SU-DHL-6 (cell line): ENCODE measurements around the gene PTPN20.

ENCODE experiments used
- H2AFZ ChIP-seq: fragments of 200-600 bp; sonication (generic); 2 replicates; pipeline ENCODE4 v1.6.1; 2014; ENCODE audit warnings: low read depth, mild to moderate bottlenecking, moderate library complexity, mixed read lengths, antibody characterized with exemption, low read length; ENCODE audit not compliant: severe bottlenecking
- H3F3A ChIP-seq: fragments of 200-600 bp; shearing (Covaris generic); 2 replicates; pipeline ENCODE4 v1.6.0; 2016; ENCODE audit warnings: antibody characterized with exemption, mild to moderate bottlenecking; ENCODE audit not compliant: insufficient read depth
- H3K27ac ChIP-seq: fragments of 200-600 bp; sonication (generic); 2 replicates; pipeline ENCODE4 v1.5.1; 2016; ENCODE audit warnings: low read depth, mild to moderate bottlenecking, low read length, moderate library complexity, mixed read lengths
- H3K27me3 ChIP-seq: fragments of 200-600 bp; sonication (generic), shearing (Covaris generic); 2 replicates; pipeline ENCODE4 v1.6.0; 2014; ENCODE audit warnings: mild to moderate bottlenecking, low read length
- H3K36me3 ChIP-seq: fragments of 200-600 bp; sonication (generic); 2 replicates; pipeline ENCODE4 v1.6.1; 2014; ENCODE audit warnings: mild to moderate bottlenecking, low read length, mixed read lengths
- H3K4me2 ChIP-seq: fragments of 300-600, 200-600 bp; shearing (Covaris generic), sonication (generic); 2 replicates; pipeline ENCODE4 v1.6.0; 2014; ENCODE audit warnings: low read length, low read depth, mild to moderate bottlenecking; ENCODE audit not compliant: poor library complexity, severe bottlenecking
- H3K4me3 ChIP-seq: fragments of 200-600 bp; sonication (generic); 2 replicates; pipeline ENCODE4 v1.5.1; 2014; ENCODE audit warnings: antibody characterized with exemption, low read length, mild to moderate bottlenecking, mixed read lengths; ENCODE audit not compliant: insufficient read depth, poor library complexity, severe bottlenecking
- H3K79me2 ChIP-seq: fragments of 200-600 bp; sonication (generic); 2 replicates; pipeline ENCODE4 v1.6.1; 2014; ENCODE audit warnings: mild to moderate bottlenecking, low read length, moderate library complexity; ENCODE audit not compliant: insufficient read depth
- H3K9ac ChIP-seq: fragments of 200-600 bp; sonication (generic); 2 replicates; pipeline ENCODE4 v1.7.0; 2014; ENCODE audit warnings: mild to moderate bottlenecking, low read length
- H3K9me2 ChIP-seq: fragments of 200-600 bp; sonication (generic); replicated peaks from 2 replicates; pipeline ENCODE4 v1.6.1; 2014; ENCODE audit warnings: low read length; ENCODE audit not compliant: insufficient read depth
- H3K9me3 ChIP-seq: fragments of 200-600 bp; sonication (generic); 2 replicates; pipeline ENCODE4 v1.6.1; 2014; ENCODE audit warnings: low read length, mixed read lengths; ENCODE audit not compliant: insufficient read depth
- H4K20me1 ChIP-seq: fragments of 200-600 bp; sonication (generic); 2 replicates; pipeline ENCODE4 v1.6.1; 2014; ENCODE audit warnings: low read depth, mild to moderate bottlenecking, antibody characterized with exemption, low read length, moderate library complexity, mixed read lengths
- EZH2phosphoT487 ChIP-seq: fragments of 200-600 bp; sonication (generic), shearing (Covaris generic); conservative IDR thresholded peaks from 2 replicates; pipeline ENCODE4 v1.6.1; 2018; ENCODE audit warnings: mild to moderate bottlenecking, antibody characterized with exemption, low read length, moderate library complexity, mixed read lengths
- TF ChIP-seq, protein P1 (sequence below): fragments of 200-600 bp; sonication (generic); IDR thresholded peaks from one replicate; pipeline ENCODE4 v1.5.1; 2017; ENCODE audit warnings: antibody characterized with exemption, mild to moderate bottlenecking, low read length, moderate library complexity; ENCODE audit not compliant: insufficient read depth, poor library complexity, severe bottlenecking

The PTPN20 gene

DNA sequence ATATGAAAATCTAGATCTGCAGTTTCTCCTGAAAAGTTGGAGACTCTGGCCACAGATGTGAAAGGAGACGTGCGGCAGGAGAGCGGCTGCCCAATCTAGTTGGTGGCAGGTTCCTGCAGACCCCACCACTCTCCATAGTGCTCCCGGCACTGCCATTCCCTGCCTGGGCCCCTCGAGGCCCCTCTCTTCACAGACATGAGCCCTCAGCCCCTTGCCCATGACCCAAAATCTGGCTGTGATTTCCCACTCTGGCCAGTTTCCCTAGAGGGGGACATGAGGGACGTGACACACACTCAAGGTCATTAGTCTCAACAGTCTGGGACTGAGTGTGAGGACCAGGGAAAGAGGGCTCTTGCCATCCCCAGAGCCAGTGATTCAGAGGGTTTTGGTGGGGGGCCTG, 138.7 kb downstream of the PTPN20 start:
- H3K9me3 ChIP-seq: no peaks in the 10 kb centered on the region
- no peaks in the 10 kb centered on the region for H3K36me3 ChIP-seq
- H3K27me3 ChIP-seq: no peaks in the 10 kb centered on the region
- H2AFZ ChIP-seq: no peak overlapping the region
- no peaks in the 10 kb centered on the region for H3F3A ChIP-seq
- no peak for TF ChIP-seq EZH2phosphoT487
- TF ChIP-seq, protein P1, sequence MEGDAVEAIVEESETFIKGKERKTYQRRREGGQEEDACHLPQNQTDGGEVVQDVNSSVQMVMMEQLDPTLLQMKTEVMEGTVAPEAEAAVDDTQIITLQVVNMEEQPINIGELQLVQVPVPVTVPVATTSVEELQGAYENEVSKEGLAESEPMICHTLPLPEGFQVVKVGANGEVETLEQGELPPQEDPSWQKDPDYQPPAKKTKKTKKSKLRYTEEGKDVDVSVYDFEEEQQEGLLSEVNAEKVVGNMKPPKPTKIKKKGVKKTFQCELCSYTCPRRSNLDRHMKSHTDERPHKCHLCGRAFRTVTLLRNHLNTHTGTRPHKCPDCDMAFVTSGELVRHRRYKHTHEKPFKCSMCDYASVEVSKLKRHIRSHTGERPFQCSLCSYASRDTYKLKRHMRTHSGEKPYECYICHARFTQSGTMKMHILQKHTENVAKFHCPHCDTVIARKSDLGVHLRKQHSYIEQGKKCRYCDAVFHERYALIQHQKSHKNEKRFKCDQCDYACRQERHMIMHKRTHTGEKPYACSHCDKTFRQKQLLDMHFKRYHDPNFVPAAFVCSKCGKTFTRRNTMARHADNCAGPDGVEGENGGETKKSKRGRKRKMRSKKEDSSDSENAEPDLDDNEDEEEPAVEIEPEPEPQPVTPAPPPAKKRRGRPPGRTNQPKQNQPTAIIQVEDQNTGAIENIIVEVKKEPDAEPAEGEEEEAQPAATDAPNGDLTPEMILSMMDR: no peak
- H3K9me2 ChIP-seq: no peaks in the 10 kb centered on the region
- H3K4me2 ChIP-seq: no peak overlapping the region
- no peak overlapping the region for H3K9ac ChIP-seq
- H3K4me3 ChIP-seq: no peak overlapping the region
- no peaks in the 10 kb centered on the region for H3K79me2 ChIP-seq
- H4K20me1 ChIP-seq: no peaks in the 10 kb centered on the region
- no peak overlapping the region for H3K27ac ChIP-seq

DNA sequence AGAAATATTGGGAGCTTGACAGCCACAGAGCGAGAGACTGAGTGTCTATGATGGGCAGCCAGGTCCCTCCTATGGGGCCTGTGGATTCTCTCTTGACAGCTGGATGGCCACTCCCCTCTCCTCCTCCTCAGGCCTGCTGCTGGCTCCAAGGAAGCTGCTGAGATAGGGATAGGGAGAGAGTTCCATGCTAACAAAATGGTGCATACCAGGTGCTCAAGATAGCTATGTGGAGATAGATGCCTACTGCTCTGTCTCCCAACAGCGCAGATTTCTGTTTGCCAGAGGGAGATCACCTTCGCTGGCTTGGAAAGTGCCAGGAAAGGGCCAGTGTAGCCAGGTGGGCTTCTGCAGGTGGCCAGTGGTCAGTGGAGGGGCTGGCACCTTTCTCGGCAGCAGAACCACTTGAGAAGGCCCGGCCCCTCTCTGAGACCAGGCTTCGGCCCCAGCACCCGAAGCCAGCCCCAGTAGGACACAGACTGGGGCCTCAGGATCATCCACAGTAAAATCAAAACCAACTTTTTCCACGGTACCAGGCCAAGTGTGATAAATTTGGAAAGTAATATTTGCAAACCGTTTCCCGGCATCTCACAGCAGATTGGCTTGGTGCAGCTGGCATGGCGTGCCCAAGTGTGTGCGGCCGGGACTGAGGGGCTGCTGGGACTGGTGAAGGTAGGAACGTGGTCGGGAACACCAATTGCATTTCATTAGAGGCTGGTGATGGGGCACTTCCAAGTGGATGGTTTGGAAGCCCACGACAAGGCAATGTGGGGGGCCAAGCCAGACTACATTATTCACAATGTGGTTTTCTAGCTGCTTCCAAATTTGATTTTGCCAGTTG, 139.6 kb downstream of the PTPN20 start:
- TF ChIP-seq, protein P1: no peak
- TF ChIP-seq EZH2phosphoT487: no peak
- H3K9ac ChIP-seq: no peak overlapping the region
- no peak overlapping the region for H3K27ac ChIP-seq
- H3K9me2 ChIP-seq: no peaks in the 10 kb centered on the region
- no peaks in the 10 kb centered on the region for H3K79me2 ChIP-seq
- H4K20me1 ChIP-seq: no peaks in the 10 kb centered on the region
- no peaks in the 10 kb centered on the region for H3K9me3 ChIP-seq
- H3F3A ChIP-seq: no peaks in the 10 kb centered on the region
- no peak overlapping the region for H2AFZ ChIP-seq
- no peaks in the 10 kb centered on the region for H3K27me3 ChIP-seq
- no peak overlapping the region for H3K4me2 ChIP-seq
- H3K36me3 ChIP-seq: no peaks in the 10 kb centered on the region
- no peak overlapping the region for H3K4me3 ChIP-seq

DNA sequence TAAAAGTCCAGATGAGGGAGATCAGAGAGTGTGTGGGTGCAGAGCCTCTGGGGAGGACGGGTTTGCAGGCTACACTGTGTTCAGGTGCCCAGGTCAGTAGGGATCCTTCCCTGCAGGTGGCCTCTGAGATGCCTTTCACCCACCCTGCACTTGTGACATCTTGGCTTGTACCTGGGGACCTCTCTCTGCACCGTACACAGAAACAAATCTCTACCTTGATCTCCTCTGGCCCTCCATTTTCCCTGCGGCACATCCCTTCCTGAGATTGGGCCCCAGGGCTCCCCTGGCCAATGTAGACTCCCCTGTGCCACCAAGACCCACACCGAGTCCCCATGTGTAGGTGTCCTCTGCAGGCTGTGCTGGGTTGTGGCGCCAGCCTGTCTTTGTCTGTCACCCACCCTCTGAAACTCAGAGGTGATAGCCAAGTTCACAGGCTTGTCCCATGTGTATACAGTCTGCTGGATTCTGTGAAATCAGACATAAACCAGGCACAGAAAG, 140.6 kb downstream of the PTPN20 start:
- Histone ChIP-seq H3K27me3 (no peaks in the 10 kb centered on the region), H3K36me3 (no peaks in the 10 kb centered on the region), H3K9me3 (no peaks in the 10 kb centered on the region), H2AFZ (no peak overlapping the region), H3K9ac (no peak overlapping the region), H3K9me2 (no peaks in the 10 kb centered on the region), H3F3A (no peaks in the 10 kb centered on the region), H3K27ac (no peak overlapping the region), H3K79me2 (no peaks in the 10 kb centered on the region), H3K4me2 (no peak overlapping the region), H3K4me3 (no peak overlapping the region), H4K20me1 (no peaks in the 10 kb centered on the region)
- TF ChIP-seq, protein P1: no peak
- TF ChIP-seq EZH2phosphoT487: no peak
